SKM-1 treated with dmso at 0.1 percent for 144 hours (cell line): ENCODE data around the gene RBP5.

Source experiments
- DNase-seq: peaks from one replicate; lab custom pipeline; 2025; ENCODE audit not compliant: unreplicated experiment; lab: John Stamatoyannopoulos, UW

Gene RBP5

GRCh38 chr12:7146228-7146627, 17.5 kb upstream of the RBP5 start:
- no peak for DNase-seq

- no peak for DNase-seq
Measured at GRCh38 chr12:7145671-7146070, 17.0 kb upstream of the RBP5 start.

GRCh38 chr12:7144414-7145120, 15.9 kb upstream of the RBP5 start:
- no peak for DNase-seq

- no peak for DNase-seq
Measured at GRCh38 chr12:7143564-7143963, 14.9 kb upstream of the RBP5 start.

GRCh38 chr12:7142809-7143465, 14.2 kb upstream of the RBP5 start:
- DNase-seq, result no peak

- DNase-seq, result peak; percentile 19
Measured at GRCh38 chr12:7142056-7142644, 13.5 kb upstream of the RBP5 start.

- no peak for DNase-seq
Measured at GRCh38 chr12:7141351-7142005, 12.8 kb upstream of the RBP5 start.

- no peak for DNase-seq
Measured at GRCh38 chr12:7139200-7139599, 10.5 kb upstream of the RBP5 start.

- DNase-seq, result no peak
Measured at GRCh38 chr12:7137908-7138307, 9.2 kb upstream of the RBP5 start.

GRCh38 chr12:7136676-7137075, 8.0 kb upstream of the RBP5 start:
- no peak for DNase-seq

- DNase-seq, result no peak
Measured at GRCh38 chr12:7136071-7136470, 7.4 kb upstream of the RBP5 start.

GRCh38 chr12:7134396-7135166, 5.9 kb upstream of the RBP5 start:
- DNase-seq, result no peak

GRCh38 chr12:7131502-7131866, 2.8 kb upstream of the RBP5 start:
- no peak for DNase-seq

- no peak for DNase-seq
Measured at GRCh38 chr12:7130701-7131501, 2.2 kb upstream of the RBP5 start.

GRCh38 chr12:7129872-7130691, 1.4 kb upstream of the RBP5 start, which contains the start of gene CLSTN3:
Gene CLSTN3, plus strand, starts transcription at chr12:7130371. Its CDS starts 278 bp downstream, at chr12:7130649.
- DNase-seq, result peak; percentile 25

GRCh38 chr12:7129287-7129871, 690 bp upstream of the RBP5 start:
- no peak for DNase-seq

- no peak for DNase-seq
Measured at GRCh38 chr12:7127916-7128626, 618 bp downstream of the RBP5 start.

GRCh38 chr12:7125632-7126227, 3.0 kb downstream of the RBP5 start:
- DNase-seq, result no peak
